Upper lobe of left lung (tissue), 6 donors: ENCODE measurements around the gene RAPGEF2. TPM values are rescaled to one million over a fixed set of nuclear protein-coding genes. Genes with fewer than 3 reads are reported as not detected.

ENCODE experiments used
- ATAC-seq, 2 donors: fragments of 200-7000 bp; cut with Tn5 transposase; one replicate each; pipeline ENCODE4 v1.9.1; 2022; ENCODE audit warnings: mild to moderate bottlenecking in 2 of 2, moderate library complexity in 2 of 2; ENCODE audit not compliant: low FRiP score in 2 of 2
- DNase-seq, 2 donors: peaks; one replicate each; pipeline ENCODE4 v3.0.0-alpha.2; 2019 to 2020
- H3K27ac ChIP-seq, 4 donors: fragments of 200-600 bp; sonication (generic); one replicate each; pipeline ENCODE4 v1.5.1; 2016 to 2019
- H3K27me3 ChIP-seq, 4 donors: fragments of 200-600 bp; sonication (generic); one replicate each; pipeline ENCODE4 v1.5.1; 2017 to 2019
- H3K36me3 ChIP-seq, 4 donors: fragments of 200-600 bp; sonication (generic); one replicate each; pipeline ENCODE4 v1.5.1; 2016 to 2019
- H3K4me1 ChIP-seq, 4 donors: fragments of 200-600 bp; sonication (generic); one replicate each; pipeline ENCODE4 v1.5.1; 2018 to 2019
- H3K4me3 ChIP-seq, 4 donors: fragments of 200-600 bp; sonication (generic); one replicate each; pipeline ENCODE4 v1.5.1; 2017 to 2019; ENCODE audit warnings: mild to moderate bottlenecking in 2 of 4, moderate library complexity in 1 of 4
- H3K9me3 ChIP-seq, 4 donors: fragments of 200-600 bp; sonication (generic); one replicate each; pipeline ENCODE4 v1.5.1; 2018 to 2019
- CTCF ChIP-seq, 6 experiments: fragments of 450-650 bp in 4 of 6; fragments of 200-600 bp in 2 of 6; sonication (generic) in 2 of 6; IDR thresholded peaks; one replicate each; pipeline ENCODE4 v1.5.1; 2016 to 2019; ENCODE audit warnings: antibody characterized with exemption in 6 of 6
- EP300 ChIP-seq, 4 donors: sonication (generic); formaldehyde crosslinking; IDR thresholded peaks; one replicate each; pipeline ENCODE4 v1.5.1; 2017; ENCODE audit warnings: antibody characterized with exemption in 4 of 4, control low read depth in 2 of 4
- POLR2A ChIP-seq, 4 donors: fragments of 450-650 bp; IDR thresholded peaks; one replicate each; pipeline ENCODE4 v1.5.1; 2016 to 2017; ENCODE audit warnings: antibody characterized with exemption in 4 of 4, mild to moderate bottlenecking in 2 of 4
- POLR2AphosphoS5 ChIP-seq, 2 donors: sonication (generic); formaldehyde crosslinking; IDR thresholded peaks; one replicate each; pipeline ENCODE4 v1.5.1; 2017; ENCODE audit warnings: antibody characterized with exemption in 2 of 2
- WGBS, 2 donors: methylation state at CpG; one replicate each; pipeline ENCODE4 v1.1.5; 2017 to 2018; 5-methylcytosine and 5-hydroxymethylcytosine counted together
- total RNA-seq, 6 donors: library from RNA; depleted of rRNA in 4 of 6; stranded (reverse); fragments of >200 nt in 4 of 6; gene quantifications; one replicate each; pipeline versions ENCODE4 v1.1.0 to v1.2.1, GENCODE V29; 2016 to 2021
- donor health status: DM: no; HTN: no; CAD: no; lungs with moderate emphysema.
- donor health status: DM: no; HTN: yes; CAD: no; lungs with severe emphysema.

RAPGEF2 gene
- total RNA-seq, 6 donors from 2014 or later: 53.3 to 122 (median 66.3) TPM

GRCh38 chr4:159293811-159294515 lies 191.1 kb downstream of the RAPGEF2 start:
- Histone ChIP-seq H3K36me3 (no peaks in the 10 kb centered on the region), H3K4me1 (peaks cover 0 to 18% (median 5%) of the 10 kb centered on the region in 4 donors), H3K4me3 (no peak overlapping the region), H3K27me3 (no peaks in the 10 kb centered on the region), H3K27ac (no peak overlapping the region), H3K9me3 (no peaks in the 10 kb centered on the region)
- DNase-seq (no peak), ATAC-seq (no peak)
- TF ChIP-seq CTCF (IDR thresholded peaks at IDR 0.05) (no peak), POLR2AphosphoS5 (IDR thresholded peaks at IDR 0.05) (no peak), EP300 (IDR thresholded peaks at IDR 0.05) (no peak), POLR2A (IDR thresholded peaks at IDR 0.05) (no peak)
- WGBS, 2 donors: 86 to 93% methylated on average over 9 of the region's 9 CpGs

GRCh38 chr4:159296061-159296460 lies 193.2 kb downstream of the RAPGEF2 start:
- no peak for TF ChIP-seq EP300 (IDR thresholded peaks at IDR 0.05)
- no peak for TF ChIP-seq POLR2A (IDR thresholded peaks at IDR 0.05)
- TF ChIP-seq POLR2AphosphoS5 (IDR thresholded peaks at IDR 0.05): no peak
- no peak for TF ChIP-seq CTCF (IDR thresholded peaks at IDR 0.05)
- no peak overlapping the region for H3K4me3 ChIP-seq
- ATAC-seq (no peak), DNase-seq (no peak)
- peaks cover 0 to 12% (median 5%) of the 10 kb centered on the region in 4 donors for H3K4me1 ChIP-seq
- H3K36me3 ChIP-seq: no peaks in the 10 kb centered on the region
- H3K27me3 ChIP-seq: no peaks in the 10 kb centered on the region
- H3K27ac ChIP-seq: no peak overlapping the region
- H3K9me3 ChIP-seq: no peaks in the 10 kb centered on the region

- no peaks in the 10 kb centered on the region for H3K36me3 ChIP-seq
- H3K4me1 ChIP-seq: peaks cover 0 to 12% (median 5%) of the 10 kb centered on the region in 4 donors
- no peaks in the 10 kb centered on the region for H3K27me3 ChIP-seq
- H3K4me3 ChIP-seq: no peak overlapping the region
- H3K9me3 ChIP-seq: no peaks in the 10 kb centered on the region
- DNase-seq (no peak), ATAC-seq (no peak)
- TF ChIP-seq CTCF (IDR thresholded peaks at IDR 0.05) (no peak), POLR2AphosphoS5 (IDR thresholded peaks at IDR 0.05) (no peak), EP300 (IDR thresholded peaks at IDR 0.05) (no peak), POLR2A (IDR thresholded peaks at IDR 0.05) (no peak)
- H3K27ac ChIP-seq: no peak overlapping the region
- 80 to 82% methylated on average over 4 of the region's 4 CpGs for WGBS, 2 donors
Observed at GRCh38 chr4:159297091-159297490, 194.2 kb downstream of the RAPGEF2 start.

- DNase-seq: no peak
- no peak for TF ChIP-seq POLR2AphosphoS5 (IDR thresholded peaks at IDR 0.05)
- no peak for TF ChIP-seq EP300 (IDR thresholded peaks at IDR 0.05)
- no peak for TF ChIP-seq CTCF (IDR thresholded peaks at IDR 0.05)
- no peak for TF ChIP-seq POLR2A (IDR thresholded peaks at IDR 0.05)
- Histone ChIP-seq H3K36me3 (no peaks in the 10 kb centered on the region), H3K27ac (no peak overlapping the region), H3K27me3 (no peaks in the 10 kb centered on the region), H3K4me1 (peaks cover 0 to 12% (median 5%) of the 10 kb centered on the region in 4 donors), H3K9me3 (no peaks in the 10 kb centered on the region), H3K4me3 (no peak overlapping the region)
- 37 to 41% methylated on average over 4 of the region's 4 CpGs for WGBS, 2 donors
- no peak for ATAC-seq
Observed at GRCh38 chr4:159298502-159298901, 195.6 kb downstream of the RAPGEF2 start.

GRCh38 chr4:159303435-159303834 lies 200.6 kb downstream of the RAPGEF2 start:
- ATAC-seq (no peak), DNase-seq (no peak)
- H3K4me3 ChIP-seq: no peak overlapping the region
- 94 to 97% methylated on average over 4 of the region's 4 CpGs for WGBS, 2 donors
- H3K9me3 ChIP-seq: no peaks in the 10 kb centered on the region
- H3K4me1 ChIP-seq: peaks cover 0 to 9% (median 3%) of the 10 kb centered on the region in 4 donors
- no peak for TF ChIP-seq POLR2AphosphoS5 (IDR thresholded peaks at IDR 0.05)
- TF ChIP-seq EP300 (IDR thresholded peaks at IDR 0.05): no peak
- TF ChIP-seq CTCF (IDR thresholded peaks at IDR 0.05): no peak
- TF ChIP-seq POLR2A (IDR thresholded peaks at IDR 0.05): no peak
- H3K27ac ChIP-seq: no peak overlapping the region
- H3K27me3 ChIP-seq: no peaks in the 10 kb centered on the region
- peaks cover 0 to 4% (median 0%) of the 10 kb centered on the region in 4 donors for H3K36me3 ChIP-seq
